Endothelial cell of umbilical vein (primary cell): ENCODE measurements around the gene MECP2. TPM values are rescaled to one million over a fixed set of nuclear protein-coding genes. Genes with fewer than 3 reads are reported as not detected.

Experiments
- BruUV-seq: library from RNA; stranded (reverse); fragments of 400-500 nt; replicated peaks from 2 replicates; lab custom pipeline; 2021; lab: Mats Ljungman, UMichigan
- CTCF ChIA-PET: fragments of 300-600, 350-600 bp; sonication (Branson Sonifier 250); formaldehyde crosslinking; loops from one replicate; lab custom pipeline; 2021; ENCODE audit warnings: antibody characterized with exemption, inconsistent platforms; lab: Charles Lee
- POLR2A ChIA-PET: fragments of 300-600, 350-600 bp; sonication (Branson Sonifier 250); formaldehyde crosslinking; loops from one replicate; lab custom pipeline; 2021; ENCODE audit warnings: antibody characterized with exemption, inconsistent platforms; lab: Charles Lee
- DNase-seq: peaks from one replicate; pipeline ENCODE4 v3.0.0-alpha.2; 2011; ENCODE audit warnings: low read depth, low spot score
- FAIRE-seq: peaks from 2 replicates; lab custom pipeline; 2011; peaks lifted over from hg19 to GRCh38; lab: Jason Lieb, UNC
- H2AFZ ChIP-seq: 2 replicates; pipeline ENCODE4 v1.6.0; 2012; ENCODE audit warnings: low read depth, low read length, control low read depth, inconsistent platforms
- H3K27ac ChIP-seq: 2 replicates; pipeline ENCODE4 v1.5.1; 2011; ENCODE audit warnings: low read depth, mild to moderate bottlenecking, control low read depth, low read length, moderate library complexity; ENCODE audit not compliant: insufficient read depth
- H3K27me3 ChIP-seq, 2 experiments: 2 replicates each; pipeline versions ENCODE4 v1.6.0 to v1.6.1; 2011; ENCODE audit warnings: low read length in 2 of 2, mixed read lengths in 1 of 2; ENCODE audit not compliant: control insufficient read depth in 2 of 2, insufficient read depth in 2 of 2
- H3K36me3 ChIP-seq, 2 experiments: 2 replicates in 1 of 2; 3 replicates in 1 of 2; pipeline ENCODE4 v1.5.1; 2011; ENCODE audit warnings: low read length in 2 of 2, mild to moderate bottlenecking in 1 of 2, moderate library complexity in 1 of 2; ENCODE audit not compliant: control insufficient read depth in 2 of 2, insufficient read depth in 2 of 2; ENCODE audit errors: extremely low read depth in 1 of 2
- H3K4me1 ChIP-seq: 3 replicates; pipeline ENCODE4 v1.5.1; 2011; ENCODE audit warnings: mild to moderate bottlenecking, low read length; ENCODE audit not compliant: control insufficient read depth, insufficient read depth; ENCODE audit errors: extremely low read depth
- H3K4me2 ChIP-seq: 2 replicates; pipeline ENCODE4 v1.6.1; 2011; ENCODE audit warnings: low read length, control low read depth, mixed read lengths; ENCODE audit not compliant: insufficient read depth
- H3K4me3 ChIP-seq, 3 experiments: fragments of 200-600 bp in 1 of 3; sonication (generic), shearing (Covaris generic) in 1 of 3; replicated peaks in 1 of 3; 2 replicates each; pipeline ENCODE4 v1.5.1; 2011 to 2016; ENCODE audit warnings: control low read depth in 3 of 3, low read length in 3 of 3, mild to moderate bottlenecking in 2 of 3, inconsistent platforms in 1 of 3, low read depth in 1 of 3, moderate library complexity in 1 of 3; ENCODE audit not compliant: insufficient read depth in 1 of 3
- H3K79me2 ChIP-seq: 2 replicates; pipeline ENCODE4 v1.6.0; 2012; ENCODE audit warnings: low read length, inconsistent platforms; ENCODE audit not compliant: control insufficient read depth, insufficient read depth
- H3K9ac ChIP-seq: replicated peaks from 2 replicates; pipeline ENCODE3; 2011; ENCODE audit warnings: low read length, control low read depth; ENCODE audit not compliant: insufficient read depth; ENCODE audit errors: extremely low read depth
- H3K9me1 ChIP-seq: replicated peaks from 3 replicates; pipeline ENCODE4 v1.6.0; 2011; ENCODE audit warnings: mild to moderate bottlenecking, low read length; ENCODE audit not compliant: control insufficient read depth, insufficient read depth; ENCODE audit errors: extremely low read depth
- H3K9me3 ChIP-seq: replicated peaks from 2 replicates; pipeline ENCODE4 v1.5.1; 2012; ENCODE audit warnings: low read length, inconsistent platforms; ENCODE audit not compliant: control insufficient read depth, insufficient read depth
- H4K20me1 ChIP-seq: replicated peaks from 2 replicates; pipeline ENCODE3; 2011; ENCODE audit warnings: mild to moderate bottlenecking, low read length; ENCODE audit not compliant: control insufficient read depth, insufficient read depth; ENCODE audit errors: extremely low read depth
- CTCF ChIP-seq, 2 donors: IDR thresholded peaks; 1 replicate in 1 of 2; 2 replicates in 1 of 2; pipeline ENCODE4 v1.5.1; 2011; ENCODE audit warnings: low read length in 2 of 2, mild to moderate bottlenecking in 2 of 2, moderate library complexity in 2 of 2, control low read depth in 1 of 2, inconsistent platforms in 1 of 2, low read depth in 1 of 2; ENCODE audit not compliant: insufficient read depth in 1 of 2; ENCODE audit errors: extremely low read depth in 1 of 2
- EZH2 ChIP-seq: IDR thresholded peaks from 2 replicates; pipeline ENCODE4 v1.6.1; 2012; ENCODE audit warnings: borderline replicate concordance, low read depth, mild to moderate bottlenecking, moderate library complexity, low read length, inconsistent platforms; ENCODE audit not compliant: severe bottlenecking
- FOS ChIP-seq: IDR thresholded peaks from 2 replicates; pipeline ENCODE4 v1.6.1; 2011; ENCODE audit warnings: mild to moderate bottlenecking, low read length, moderate library complexity, borderline replicate concordance; ENCODE audit not compliant: insufficient read depth
- GATA2 ChIP-seq: IDR thresholded peaks from 2 replicates; pipeline ENCODE4 v1.7.0; 2011; ENCODE audit warnings: low read depth, mild to moderate bottlenecking, moderate library complexity, mixed read lengths, low read length; ENCODE audit not compliant: insufficient read length, insufficient read depth
- JUN ChIP-seq: IDR thresholded peaks from 2 replicates; pipeline ENCODE4 v1.6.1; 2011; ENCODE audit warnings: borderline replicate concordance, low read depth; ENCODE audit not compliant: insufficient read length, insufficient read depth
- MAX ChIP-seq: IDR thresholded peaks from 2 replicates; pipeline ENCODE4 v1.6.1; 2011; ENCODE audit not compliant: insufficient read depth, insufficient read length
- MYC ChIP-seq: IDR thresholded peaks from one replicate; pipeline ENCODE4 v1.6.1; 2011; ENCODE audit warnings: mild to moderate bottlenecking, low read depth, low read length
- POLR2A ChIP-seq: IDR thresholded peaks from 2 replicates; pipeline ENCODE4 v1.6.1; 2012; ENCODE audit warnings: low read depth, mild to moderate bottlenecking, control low read depth, low read length
- POLR2AphosphoS5 ChIP-seq: IDR thresholded peaks from 2 replicates; pipeline ENCODE4 v1.6.1; 2012; ENCODE audit warnings: low read depth, mild to moderate bottlenecking, control low read depth, low read length, moderate library complexity; ENCODE audit not compliant: insufficient read depth
- dilution Hi-C: fragments of 300-500 bp; cut with MboI; formaldehyde crosslinking; loops from one replicate; pipeline ENCODE4 v1.15.0; 2019; ENCODE audit warnings: low sequenced_read_pairs; ENCODE audit not compliant: extremely low pct_ligation_motif_present
- intact Hi-C: fragments of 100-400 bp; cut with micrococcal nuclease; formaldehyde crosslinking; loops from one replicate; pipeline ENCODE4 v1.10.0; 2022
- polyA plus RNA-seq, 4 experiments: library from polyadenylated mRNA; depleted of rRNA in 3 of 4; stranded (reverse) in 3 of 4; unstranded in 1 of 4; fragments of >200 nt; gene quantifications; 2 replicates each; pipeline versions ENCODE4 v1.2.1 to v1.2.3, GENCODE V29; 2011 to 2012; ENCODE audit warnings: missing spikeins in 1 of 4
- total RNA-seq: library from RNA; stranded (reverse); gene quantifications from 2 replicates; pipeline ENCODE4 v1.2.3, GENCODE V29; 2021

The MECP2 gene
- total and polyA plus RNA-seq, 2 donors (not counting 3 experiments of a cell fraction or from before 2014, with no cell fraction given): 9.0 to 45.3 TPM

DNA sequence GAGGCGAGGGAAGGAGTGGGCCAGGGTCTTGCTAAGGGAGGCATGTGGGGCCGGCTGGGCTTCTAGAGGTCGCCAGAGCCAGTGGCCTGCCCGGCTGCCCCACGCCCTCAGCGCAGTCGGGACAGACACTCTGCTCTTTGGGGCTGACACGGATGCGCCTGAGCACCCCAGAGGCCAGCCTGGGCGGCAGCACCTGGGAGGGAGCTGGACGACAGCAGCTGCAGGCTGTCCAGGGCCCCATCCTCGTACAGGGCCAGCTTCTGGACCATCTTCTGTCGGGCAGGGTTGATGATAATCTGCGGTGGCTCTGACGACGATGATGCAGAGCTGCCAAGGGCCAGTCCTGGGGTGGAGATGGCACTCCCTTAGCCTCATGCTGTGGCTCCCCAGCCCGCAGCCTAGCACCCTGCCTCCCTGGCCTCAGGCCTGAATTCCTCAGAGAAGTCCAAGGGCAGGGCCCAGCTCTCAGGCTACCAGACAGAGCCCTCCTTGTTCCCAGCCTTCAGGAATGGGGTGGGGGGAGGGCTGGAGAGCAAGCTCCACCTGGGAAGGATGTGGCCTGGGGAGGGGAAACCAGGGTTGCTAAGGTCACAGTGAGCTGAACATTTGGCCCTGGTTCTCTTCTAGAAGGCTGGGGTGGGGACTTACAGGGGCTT, 85.1 kb downstream of the MECP2 start:
- H3K27ac ChIP-seq: no peak overlapping the region
- H3K4me2 ChIP-seq: no peak overlapping the region
- H3K4me3 ChIP-seq: no peak overlapping the region
- peaks cover 0 to 14% of the 10 kb centered on the region in 2 experiments for H3K36me3 ChIP-seq
- no peak for FAIRE-seq
- peaks cover 11% of the 10 kb centered on the region for H3K79me2 ChIP-seq
- no peaks in the 10 kb centered on the region for H4K20me1 ChIP-seq
- no peaks in the 10 kb centered on the region for H3K9me1 ChIP-seq
- H3K4me1 ChIP-seq: peaks cover 6% of the 10 kb centered on the region
- intact Hi-C loops (no loop called here), dilution Hi-C loops (no loop called here)
- no peak for DNase-seq
- POLR2A ChIA-PET: no interaction called here
- no peak overlapping the region for H3K9ac ChIP-seq
- TF ChIP-seq JUN: no peak
- TF ChIP-seq CTCF (IDR thresholded peaks at IDR 0.05; ENCODE audit: extremely low read depth in 1 of 2, insufficient read depth in 1 of 2, low read depth in 1 of 2, low read length in 2 of 2): no peak
- TF ChIP-seq FOS: no peak
- no peak for TF ChIP-seq POLR2AphosphoS5
- TF ChIP-seq MAX: no peak
- TF ChIP-seq GATA2: no peak
- TF ChIP-seq POLR2A: no peak
- no peak for TF ChIP-seq MYC
- TF ChIP-seq EZH2: no peak
- no peaks in the 10 kb centered on the region for H3K9me3 ChIP-seq
- CTCF ChIA-PET: interaction anchor here (0.8 to 2.6 kb wide), 19 partner anchors 8 to 515 kb away, joined by 3 to 39 read pairs (median 5); no protein-coding TSS in a partner anchor
- H3K27me3 ChIP-seq: no peaks in the 10 kb centered on the region
- H2AFZ ChIP-seq: no peak overlapping the region
- BruUV-seq: no TSS peak
